Neuronal stem cell (in vitro differentiated cells): ENCODE measurements around the gene AP5S1.

Source experiments
- DNase-seq: peaks from one replicate; pipeline ENCODE4 v3.0.0-alpha.2; 2013; ENCODE audit warnings: low spot score
- H2AFZ ChIP-seq: one replicate; pipeline ENCODE4 v1.6.1; 2013; ENCODE audit warnings: mild to moderate bottlenecking, low read length, inconsistent platforms
- H2AK5ac ChIP-seq: 2 replicates; pipeline ENCODE4 v1.6.1; 2013; ENCODE audit warnings: low read depth, mild to moderate bottlenecking, inconsistent platforms, low read length, moderate library complexity, mixed read lengths
- H2BK120ac ChIP-seq: 2 replicates; pipeline ENCODE4 v1.6.1; 2013; ENCODE audit warnings: low read depth, mild to moderate bottlenecking, inconsistent platforms, low read length, moderate library complexity, mixed read lengths
- H2BK12ac ChIP-seq: one replicate; pipeline ENCODE4 v1.6.1; 2013; ENCODE audit warnings: low read length, inconsistent platforms
- H2BK15ac ChIP-seq: 2 replicates; pipeline ENCODE4 v1.6.1; 2013; ENCODE audit warnings: mild to moderate bottlenecking, low read length, inconsistent platforms, mixed read lengths
- H2BK5ac ChIP-seq: one replicate; pipeline ENCODE4 v1.6.1; 2013; ENCODE audit warnings: inconsistent platforms, mild to moderate bottlenecking, low read length, moderate library complexity
- H3K14ac ChIP-seq: one replicate; pipeline ENCODE4 v1.6.1; 2013; ENCODE audit warnings: low read length, inconsistent platforms
- H3K18ac ChIP-seq: 2 replicates; pipeline ENCODE4 v1.6.1; 2013; ENCODE audit warnings: low read length, inconsistent platforms
- H3K23ac ChIP-seq: 2 replicates; pipeline ENCODE4 v1.6.1; 2013; ENCODE audit warnings: low read depth, mild to moderate bottlenecking, mixed read lengths, low read length, inconsistent platforms; ENCODE audit not compliant: poor library complexity
- H3K27ac ChIP-seq: replicated peaks from 3 replicates; pipeline ENCODE4 v1.5.1; 2013; ENCODE audit warnings: low read length, inconsistent platforms
- H3K27me3 ChIP-seq, 3 experiments: 2 replicates each; pipeline ENCODE4 v1.6.1; 2013; ENCODE audit warnings: low read length in 3 of 3, mild to moderate bottlenecking in 2 of 3, inconsistent platforms in 1 of 3, low read depth in 1 of 3, mixed read lengths in 1 of 3, moderate library complexity in 1 of 3; ENCODE audit not compliant: control insufficient read depth in 3 of 3, insufficient read depth in 3 of 3
- H3K36me3 ChIP-seq, 2 donors: replicated peaks in 1 of 2; 2 replicates each; pipeline ENCODE4 v1.6.1; 2013; ENCODE audit warnings: low read length in 2 of 2; ENCODE audit not compliant: control insufficient read depth in 2 of 2, insufficient read depth in 2 of 2
- H3K4ac ChIP-seq: 2 replicates; pipeline ENCODE4 v1.6.1; 2013; ENCODE audit warnings: inconsistent platforms, mild to moderate bottlenecking, low read length, moderate library complexity
- H3K4me1 ChIP-seq, 2 donors: 1 replicate in 1 of 2; 2 replicates in 1 of 2; pipeline ENCODE4 v1.6.1; 2013; ENCODE audit warnings: low read length in 2 of 2, low read depth in 1 of 2; ENCODE audit not compliant: control insufficient read depth in 2 of 2, insufficient read depth in 1 of 2
- H3K4me2 ChIP-seq: one replicate; pipeline ENCODE4 v1.6.1; 2013; ENCODE audit warnings: mild to moderate bottlenecking, low read length, inconsistent platforms; ENCODE audit not compliant: insufficient read depth, poor library complexity, severe bottlenecking
- H3K4me3 ChIP-seq, 2 donors: 2 replicates each; pipeline ENCODE4 v1.5.1; 2013; ENCODE audit warnings: low read length in 2 of 2, mild to moderate bottlenecking in 2 of 2, inconsistent platforms in 1 of 2, moderate library complexity in 1 of 2
- H3K79me1 ChIP-seq: one replicate; pipeline ENCODE4 v1.6.1; 2013; ENCODE audit warnings: low read depth, mild to moderate bottlenecking, inconsistent platforms, low read length, moderate library complexity
- H3K9ac ChIP-seq: one replicate; pipeline ENCODE4 v1.6.1; 2013; ENCODE audit warnings: mild to moderate bottlenecking, low read depth, low read length, inconsistent platforms; ENCODE audit not compliant: poor library complexity
- H3K9me3 ChIP-seq, 2 donors: replicated peaks in 1 of 2; 2 replicates each; pipeline versions ENCODE3 to v1.6.1; 2013; ENCODE audit warnings: low read length in 2 of 2, mild to moderate bottlenecking in 2 of 2, inconsistent platforms in 1 of 2, low read depth in 1 of 2, mixed read lengths in 1 of 2, moderate library complexity in 1 of 2; ENCODE audit not compliant: control insufficient read depth in 2 of 2, insufficient read depth in 1 of 2
- H4K8ac ChIP-seq: one replicate; pipeline ENCODE4 v1.6.1; 2013; ENCODE audit warnings: low read depth, mild to moderate bottlenecking, inconsistent platforms, low read length, moderate library complexity
- H4K91ac ChIP-seq: one replicate; pipeline ENCODE4 v1.6.1; 2013; ENCODE audit warnings: low read length, low read depth, mild to moderate bottlenecking, inconsistent platforms; ENCODE audit not compliant: poor library complexity
- WGBS, 2 donors: extraction: QIAGEN DNeasy Blood & Tissue Kit; methylation state at CpG; one replicate each; pipeline ENCODE4 v1.1.7; 2013; ENCODE audit warnings: missing lambda C conversion rate in 2 of 2, mixed read lengths in 1 of 2; ENCODE audit not compliant: insufficient read length in 2 of 2, insufficient replicate concordance in 1 of 2; ENCODE audit errors: extremely low coverage in 2 of 2; 5-methylcytosine and 5-hydroxymethylcytosine counted together

Gene AP5S1

DNA sequence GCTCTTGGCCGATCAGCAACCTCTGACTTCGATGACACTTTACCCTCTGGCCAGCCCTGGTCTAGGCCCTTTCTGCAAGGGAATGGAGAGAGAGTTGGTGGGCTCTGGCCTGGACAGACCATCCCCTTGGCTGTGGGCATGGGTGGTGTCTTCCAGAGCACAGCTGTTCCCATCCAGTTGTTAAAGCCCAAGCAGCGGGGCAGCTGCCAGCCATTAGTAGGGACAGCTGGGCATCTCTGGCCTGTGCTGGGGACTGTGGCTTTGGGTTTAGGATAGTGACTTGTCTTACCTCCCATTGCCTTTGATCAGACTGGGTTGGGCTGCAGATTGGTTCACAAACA is 21.5 kb upstream of the AP5S1 start:
- Histone ChIP-seq H3K27me3 (peaks cover 0 to 7% (median 0%) of the 10 kb centered on the region in 3 experiments), H3K9ac (no peak overlapping the region), H3K27ac (no peak overlapping the region), H2AK5ac (peak overlapping the region; percentile 13), H3K23ac (no peak overlapping the region), H2BK12ac (peak overlapping the region; percentile 33), H3K79me1 (peaks cover 8% of the 10 kb centered on the region), H2AFZ (no peak overlapping the region), H3K4me2 (no peak overlapping the region), H3K4ac (no peak overlapping the region), H2BK15ac (no peak overlapping the region), H3K4me3 (no peak overlapping the region), H2BK120ac (no peak overlapping the region), H3K14ac (no peak overlapping the region), H3K18ac (peak overlapping the region; percentile 68), H4K91ac (no peak overlapping the region), H3K9me3 (no peaks in the 10 kb centered on the region), H3K36me3 (peaks cover 19 to 36% of the 10 kb centered on the region in 2 donors), H3K4me1 (peaks cover 29 to 39% of the 10 kb centered on the region in 2 donors), H2BK5ac (no peak overlapping the region), H4K8ac (no peak overlapping the region)
- DNase-seq, result no peak
- no CpG with 5 or more reads among the region's 3 CpGs for WGBS, 2 donors

DNA sequence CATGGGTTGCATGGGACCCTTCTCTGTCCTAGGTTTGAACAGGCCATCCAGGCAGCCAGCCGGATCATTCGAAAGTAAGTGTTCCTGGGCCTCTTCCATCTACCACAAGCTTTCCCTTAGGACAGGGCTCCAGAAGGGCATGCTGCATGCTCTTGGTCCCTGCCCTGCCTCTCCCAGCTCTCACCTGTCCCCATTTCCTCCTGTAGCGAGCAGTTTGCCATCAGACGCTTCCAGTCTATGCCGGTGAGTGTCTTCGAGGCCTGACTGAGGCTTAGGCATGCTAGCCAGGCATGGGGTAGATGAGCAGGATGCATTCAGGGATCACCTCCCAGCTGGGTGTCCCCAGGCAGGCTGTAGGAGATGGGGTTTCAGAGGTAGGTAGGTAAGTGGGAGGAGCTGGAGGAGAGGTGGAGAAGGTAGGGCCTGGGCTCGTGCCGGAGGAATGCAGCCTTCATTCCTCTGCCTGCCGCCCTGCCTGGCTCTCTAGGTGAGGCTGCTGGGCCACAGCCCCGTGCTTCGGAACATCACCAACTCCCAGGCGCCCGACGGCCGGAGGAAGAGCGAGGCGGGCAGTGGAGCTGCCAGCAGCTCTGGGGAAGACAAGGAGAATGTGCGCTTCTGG is 20.0 kb upstream of the AP5S1 start:
- Histone ChIP-seq H2BK5ac (peak overlapping the region; percentile 22), H3K36me3 (peaks cover 23 to 51% of the 10 kb centered on the region in 2 donors), H3K4me3 (peak overlapping the region in 1 of 2 donors; percentile 1), H3K79me1 (peaks cover 8% of the 10 kb centered on the region), H3K9ac (peak overlapping the region; percentile 45), H3K4me1 (peaks cover 29 to 39% of the 10 kb centered on the region in 2 donors), H3K27ac (peak overlapping the region; percentile 18), H3K4me2 (peak overlapping the region; percentile 47), H2BK120ac (peak overlapping the region; percentile 88), H2BK15ac (peak overlapping the region; percentile 77), H3K18ac (peak overlapping the region; percentile 96), H3K14ac (no peak overlapping the region), H2BK12ac (peak overlapping the region; percentile 99), H3K4ac (peak overlapping the region; percentile 87), H2AK5ac (peak overlapping the region; percentile 64), H3K27me3 (peaks cover 0 to 2% (median 0%) of the 10 kb centered on the region in 3 experiments), H4K91ac (no peak overlapping the region), H4K8ac (peak overlapping the region; percentile 9), H3K23ac (no peak overlapping the region), H3K9me3 (no peaks in the 10 kb centered on the region), H2AFZ (no peak overlapping the region)
- no CpG with 5 or more reads among the region's 18 CpGs for WGBS, 2 donors
- DNase-seq, result no peak

DNA sequence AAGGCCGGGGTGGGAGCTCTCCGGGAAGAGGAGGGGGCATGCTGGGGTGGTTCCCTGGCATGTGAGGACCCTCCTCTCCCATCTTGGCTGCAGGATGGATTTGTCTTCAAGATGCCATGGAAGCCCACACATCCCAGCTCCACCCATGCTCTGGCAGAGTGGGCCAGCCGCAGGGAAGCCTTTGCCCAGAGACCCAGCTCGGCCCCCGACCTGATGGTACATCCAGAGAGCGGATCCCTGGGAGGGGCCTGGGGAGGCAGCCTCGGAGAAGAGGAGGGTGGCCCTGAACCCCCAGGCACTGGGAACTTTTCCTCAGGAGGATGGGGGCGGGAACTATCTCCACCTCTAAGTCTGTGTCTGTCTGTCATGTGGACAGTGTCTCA is 19.5 kb upstream of the AP5S1 start:
- peaks cover 26 to 56% of the 10 kb centered on the region in 2 donors for H3K36me3 ChIP-seq
- no peak for DNase-seq
- WGBS, 2 donors, result no CpG with 5 or more reads among the region's 8 CpGs

DNA sequence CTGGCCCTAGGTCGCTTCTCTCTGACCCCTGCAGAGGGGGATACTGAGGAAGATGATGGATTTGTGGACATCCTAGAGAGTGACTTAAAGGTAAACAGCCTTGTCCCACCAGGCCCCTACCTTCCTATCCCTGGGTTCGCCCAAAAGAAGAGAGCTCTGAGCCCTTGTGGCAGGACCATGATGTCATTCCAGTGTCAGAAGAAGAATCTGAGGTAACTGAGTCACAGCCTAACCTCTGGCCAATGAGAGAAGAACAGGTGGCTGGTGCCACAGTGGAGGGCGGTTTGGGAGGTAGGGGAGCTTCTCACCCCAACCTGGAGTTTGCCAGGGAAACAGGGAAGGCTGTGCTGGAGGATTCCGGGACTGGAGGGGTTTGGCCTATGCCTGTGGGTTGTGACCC is 19.0 kb upstream of the AP5S1 start:
- H2AK5ac ChIP-seq, result no peak overlapping the region
- no peak overlapping the region for H3K4ac ChIP-seq
- no peak overlapping the region for H3K18ac ChIP-seq
- H4K8ac ChIP-seq, result no peak overlapping the region
- H3K23ac ChIP-seq, result no peak overlapping the region
- no peak overlapping the region for H4K91ac ChIP-seq
- H2BK5ac ChIP-seq, result no peak overlapping the region
- H3K9ac ChIP-seq, result no peak overlapping the region
- DNase-seq, result no peak
- H3K27me3 ChIP-seq, result peaks cover 0 to 2% (median 0%) of the 10 kb centered on the region in 3 experiments
- no peaks in the 10 kb centered on the region for H3K9me3 ChIP-seq
- H2BK12ac ChIP-seq, result no peak overlapping the region
- no peak overlapping the region for H2BK15ac ChIP-seq
- H3K36me3 ChIP-seq, result peaks cover 26 to 59% of the 10 kb centered on the region in 2 donors
- H3K4me1 ChIP-seq, result peaks cover 31 to 35% of the 10 kb centered on the region in 2 donors
- no peak overlapping the region for H3K14ac ChIP-seq
- no peak overlapping the region for H2AFZ ChIP-seq
- no CpG with 5 or more reads among the region's 4 CpGs for WGBS, 2 donors
- no peak overlapping the region for H3K4me3 ChIP-seq
- H3K4me2 ChIP-seq, result no peak overlapping the region
- H3K27ac ChIP-seq, result no peak overlapping the region
- H3K79me1 ChIP-seq, result peaks cover 6% of the 10 kb centered on the region
- H2BK120ac ChIP-seq, result no peak overlapping the region

More for the DNA sequence above, 19.5 kb upstream of the AP5S1 start:
- H2AK5ac ChIP-seq, result peak overlapping the region; percentile 49
- H3K9me3 ChIP-seq, result no peaks in the 10 kb centered on the region
- peak overlapping the region; percentile 96 for H3K18ac ChIP-seq
- H2BK5ac ChIP-seq, result peak overlapping the region; percentile 22
- H3K27ac ChIP-seq, result no peak overlapping the region
- peak overlapping the region; percentile 77 for H2BK15ac ChIP-seq
- H2BK120ac ChIP-seq, result peak overlapping the region; percentile 9
- H3K79me1 ChIP-seq, result peaks cover 7% of the 10 kb centered on the region
- no peak overlapping the region for H3K4me2 ChIP-seq
- H4K8ac ChIP-seq, result no peak overlapping the region
- H3K4me3 ChIP-seq, result no peak overlapping the region
- H2AFZ ChIP-seq, result no peak overlapping the region
- H2BK12ac ChIP-seq, result peak overlapping the region; percentile 99
- no peak overlapping the region for H4K91ac ChIP-seq
- no peak overlapping the region for H3K23ac ChIP-seq
- H3K9ac ChIP-seq, result no peak overlapping the region
- no peak overlapping the region for H3K4ac ChIP-seq
- peaks cover 31 to 36% of the 10 kb centered on the region in 2 donors for H3K4me1 ChIP-seq
- H3K27me3 ChIP-seq, result peaks cover 0 to 2% (median 0%) of the 10 kb centered on the region in 3 experiments
- H3K14ac ChIP-seq, result no peak overlapping the region
